H9 (cell line): ENCODE results near the gene LRP8. TPM values are rescaled to one million over a fixed set of nuclear protein-coding genes. Genes with fewer than 3 reads are reported as not detected.

Experiments used
- DNase-seq: peaks from one replicate; pipeline ENCODE4 v3.0.0-alpha.2; 2017
- H2AFZ ChIP-seq: one replicate; pipeline ENCODE4 v1.6.1; 2013; ENCODE audit warnings: mild to moderate bottlenecking, low read length, control low read depth, moderate library complexity
- H2AK5ac ChIP-seq: 2 replicates; pipeline ENCODE4 v1.6.1; 2013; ENCODE audit warnings: low read length, control low read depth, mixed read lengths; ENCODE audit not compliant: insufficient read length
- H2BK120ac ChIP-seq: one replicate; pipeline ENCODE4 v1.6.1; 2013; ENCODE audit warnings: low read depth, mild to moderate bottlenecking, low read length, control low read depth, inconsistent platforms; ENCODE audit not compliant: poor library complexity, severe bottlenecking
- H2BK12ac ChIP-seq: 2 replicates; pipeline ENCODE4 v1.6.1; 2013; ENCODE audit warnings: low read length, control low read depth, mixed read lengths, low read depth; ENCODE audit not compliant: insufficient read length
- H2BK15ac ChIP-seq: 2 replicates; pipeline ENCODE4 v1.6.1; 2013; ENCODE audit warnings: low read depth, low read length, control low read depth
- H2BK20ac ChIP-seq: one replicate; pipeline ENCODE4 v1.6.1; 2013; ENCODE audit warnings: low read depth, mild to moderate bottlenecking, low read length, control low read depth, inconsistent platforms; ENCODE audit not compliant: poor library complexity, severe bottlenecking
- H2BK5ac ChIP-seq: 2 replicates; pipeline ENCODE4 v1.6.1; 2013; ENCODE audit warnings: low read length, control low read depth, mixed read lengths; ENCODE audit not compliant: insufficient read length
- H3K14ac ChIP-seq: 2 replicates; pipeline ENCODE4 v1.6.1; 2013; ENCODE audit warnings: low read length, control low read depth; ENCODE audit not compliant: insufficient read depth
- H3K18ac ChIP-seq: 2 replicates; pipeline ENCODE4 v1.6.1; 2013; ENCODE audit warnings: low read depth, mild to moderate bottlenecking, mixed read lengths, low read length, control low read depth; ENCODE audit not compliant: insufficient read length
- H3K23ac ChIP-seq: 2 replicates; pipeline ENCODE4 v1.6.1; 2013; ENCODE audit warnings: low read length, control low read depth, mixed read lengths, low read depth; ENCODE audit not compliant: insufficient read length
- H3K23me2 ChIP-seq: 2 replicates; pipeline ENCODE4 v1.6.1; 2013; ENCODE audit warnings: low read depth, mild to moderate bottlenecking, mixed read lengths, low read length, control low read depth; ENCODE audit not compliant: insufficient read length, poor library complexity, severe bottlenecking
- H3K27ac ChIP-seq: 2 replicates; pipeline ENCODE4 v1.5.1; 2013; ENCODE audit warnings: low read length, control low read depth, mixed read lengths, low read depth; ENCODE audit not compliant: insufficient read length
- H3K27me3 ChIP-seq: 2 replicates; pipeline ENCODE4 v1.6.1; 2013; ENCODE audit warnings: low read length, control low read depth, inconsistent platforms; ENCODE audit not compliant: insufficient read depth
- H3K4ac ChIP-seq: 2 replicates; pipeline ENCODE4 v1.6.1; 2013; ENCODE audit warnings: low read depth, mild to moderate bottlenecking, control low read depth, inconsistent platforms, low read length, moderate library complexity
- H3K4me1 ChIP-seq: 2 replicates; pipeline ENCODE4 v1.6.1; 2013; ENCODE audit warnings: low read length, control low read depth, inconsistent platforms; ENCODE audit not compliant: insufficient read depth
- H3K4me2 ChIP-seq: 2 replicates; pipeline ENCODE4 v1.6.1; 2013; ENCODE audit warnings: low read length, control low read depth, mixed read lengths; ENCODE audit not compliant: insufficient read length, insufficient read depth
- H3K56ac ChIP-seq: 2 replicates; pipeline ENCODE4 v1.6.1; 2013; ENCODE audit warnings: low read depth, mild to moderate bottlenecking, mixed read lengths, low read length, control low read depth; ENCODE audit not compliant: insufficient read length
- H3K79me1 ChIP-seq: 2 replicates; pipeline ENCODE4 v1.6.1; 2013; ENCODE audit warnings: low read depth, mild to moderate bottlenecking, moderate library complexity, low read length, control low read depth, inconsistent platforms; ENCODE audit not compliant: insufficient read depth, poor library complexity, severe bottlenecking
- H3K79me2 ChIP-seq: 2 replicates; pipeline ENCODE4 v1.6.1; 2013; ENCODE audit warnings: low read length, control low read depth, inconsistent platforms; ENCODE audit not compliant: insufficient read depth
- H3K9ac ChIP-seq: 2 replicates; pipeline ENCODE4 v1.6.1; 2013; ENCODE audit warnings: low read length, control low read depth, mixed read lengths; ENCODE audit not compliant: insufficient read length; ENCODE audit errors: extremely low read depth
- H3K9me3 ChIP-seq: one replicate; pipeline ENCODE4 v1.6.1; 2013; ENCODE audit warnings: low read depth, low read length, inconsistent platforms; ENCODE audit not compliant: control insufficient read depth
- H3T11ph ChIP-seq: one replicate; pipeline ENCODE4 v1.6.1; 2013; ENCODE audit warnings: mild to moderate bottlenecking, low read length, control low read depth, inconsistent platforms
- H4K20me1 ChIP-seq: one replicate; pipeline ENCODE4 v1.6.1; 2013; ENCODE audit not compliant: control insufficient read depth, insufficient read length, insufficient read depth
- H4K5ac ChIP-seq: 2 replicates; pipeline ENCODE4 v1.6.1; 2013; ENCODE audit warnings: low read depth, mild to moderate bottlenecking, mixed read lengths, low read length, control low read depth; ENCODE audit not compliant: insufficient read length
- H4K8ac ChIP-seq: replicated peaks from 2 replicates; pipeline ENCODE4 v1.6.1; 2013; ENCODE audit warnings: low read length, control low read depth, mixed read lengths, low read depth; ENCODE audit not compliant: insufficient read length
- H4K91ac ChIP-seq: 2 replicates; pipeline ENCODE4 v1.6.1; 2013; ENCODE audit warnings: low read depth, mild to moderate bottlenecking, moderate library complexity, mixed read lengths, low read length, control low read depth; ENCODE audit not compliant: insufficient read length
- H3K27ac Mint-ChIP-seq, 3 experiments: 2 replicates in 2 of 3; 3 replicates in 1 of 3; pipeline ENCODE4 v1.8.0; 2020 to 2021; ENCODE audit warnings: mixed read lengths in 3 of 3, mild to moderate bottlenecking in 1 of 3, moderate library complexity in 1 of 3
- H3K27me3 Mint-ChIP-seq: 2 replicates; pipeline ENCODE4 v1.8.0; 2021; ENCODE audit warnings: low read depth, mild to moderate bottlenecking, moderate library complexity, mixed read lengths
- H3K36me3 Mint-ChIP-seq, 3 experiments: 2 replicates in 2 of 3; 3 replicates in 1 of 3; pipeline ENCODE4 v1.8.0; 2020 to 2021; ENCODE audit warnings: low read depth in 3 of 3, mixed read lengths in 3 of 3; ENCODE audit not compliant: insufficient read depth in 1 of 3
- H3K4me1 Mint-ChIP-seq, 2 experiments: 2 replicates each; pipeline ENCODE4 v1.8.0; 2020; ENCODE audit warnings: mixed read lengths in 2 of 2
- H3K4me3 Mint-ChIP-seq, 2 experiments: 2 replicates in 1 of 2; 3 replicates in 1 of 2; pipeline ENCODE4 v1.8.0; 2020 to 2021; ENCODE audit warnings: mild to moderate bottlenecking in 2 of 2, mixed read lengths in 2 of 2, moderate library complexity in 1 of 2
- H3K9me3 Mint-ChIP-seq, 2 experiments: 2 replicates in 1 of 2; 3 replicates in 1 of 2; pipeline ENCODE4 v1.8.0; 2020; ENCODE audit warnings: mild to moderate bottlenecking in 2 of 2, mixed read lengths in 2 of 2, moderate library complexity in 1 of 2
- WGBS: extraction: QIAGEN DNeasy Blood & Tissue Kit; methylation state at CpG from one replicate; pipeline ENCODE4 v1.1.7; 2013; ENCODE audit warnings: missing lambda C conversion rate, low lambda C conversion rate, mixed read lengths; ENCODE audit not compliant: insufficient read length; ENCODE audit errors: extremely low coverage; 5-methylcytosine and 5-hydroxymethylcytosine counted together
- total RNA-seq: library from RNA; stranded (reverse); gene quantifications from 2 replicates; pipeline ENCODE4 v1.2.1, GENCODE V29; 2021
- TF ChIP-seq, protein P1 (sequence below): fragments of 200-600 bp; sonication (generic); conservative IDR thresholded peaks from 3 replicates; pipeline ENCODE4 v1.8.0; 2021; ENCODE audit warnings: antibody characterized with exemption, mild to moderate bottlenecking

Gene LRP8
- total RNA-seq, 1 experiment from 2014 or later = 78.6 TPM

DNA sequence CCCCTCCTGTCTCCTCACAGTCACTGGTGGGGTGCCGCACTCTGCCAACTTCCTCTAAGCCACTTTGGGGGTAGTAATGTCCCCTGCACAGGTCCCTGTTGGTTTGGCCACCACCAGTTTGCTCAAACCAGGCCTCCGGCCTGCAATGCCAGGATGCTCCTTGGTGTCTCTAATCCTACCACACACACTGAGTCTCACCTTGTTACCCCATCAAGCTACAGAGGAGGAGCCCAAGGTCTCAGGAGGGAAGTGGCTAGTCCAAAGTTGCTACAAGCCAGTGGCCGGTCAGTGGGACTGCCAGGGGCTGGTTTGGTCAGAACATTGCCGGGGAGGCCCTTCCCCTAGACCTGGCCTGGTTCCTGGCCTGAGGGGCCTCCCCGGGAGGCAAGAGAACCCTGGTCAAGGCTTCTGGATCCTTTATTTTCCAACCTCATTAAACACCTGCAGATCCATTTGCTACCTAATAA lies 21.5 kb upstream of the LRP8 start:
- H4K8ac ChIP-seq = no peak overlapping the region
- no peak overlapping the region for H3T11ph ChIP-seq
- H3K23ac ChIP-seq = no peak overlapping the region
- H4K91ac ChIP-seq = no peak overlapping the region
- Mint-ChIP-seq H3K36me3 (no peaks in the 10 kb centered on the region), H3K4me3 (no peak overlapping the region), H3K27me3 (peaks cover 16% of the 10 kb centered on the region), H3K9me3 (no peaks in the 10 kb centered on the region), H3K27ac (no peak overlapping the region), H3K4me1 (peaks cover 21 to 23% of the 10 kb centered on the region in 2 experiments)
- no peak overlapping the region for H2AK5ac ChIP-seq
- no peaks in the 10 kb centered on the region for H3K27me3 ChIP-seq
- H2BK15ac ChIP-seq = no peak overlapping the region
- TF ChIP-seq, protein P1, sequence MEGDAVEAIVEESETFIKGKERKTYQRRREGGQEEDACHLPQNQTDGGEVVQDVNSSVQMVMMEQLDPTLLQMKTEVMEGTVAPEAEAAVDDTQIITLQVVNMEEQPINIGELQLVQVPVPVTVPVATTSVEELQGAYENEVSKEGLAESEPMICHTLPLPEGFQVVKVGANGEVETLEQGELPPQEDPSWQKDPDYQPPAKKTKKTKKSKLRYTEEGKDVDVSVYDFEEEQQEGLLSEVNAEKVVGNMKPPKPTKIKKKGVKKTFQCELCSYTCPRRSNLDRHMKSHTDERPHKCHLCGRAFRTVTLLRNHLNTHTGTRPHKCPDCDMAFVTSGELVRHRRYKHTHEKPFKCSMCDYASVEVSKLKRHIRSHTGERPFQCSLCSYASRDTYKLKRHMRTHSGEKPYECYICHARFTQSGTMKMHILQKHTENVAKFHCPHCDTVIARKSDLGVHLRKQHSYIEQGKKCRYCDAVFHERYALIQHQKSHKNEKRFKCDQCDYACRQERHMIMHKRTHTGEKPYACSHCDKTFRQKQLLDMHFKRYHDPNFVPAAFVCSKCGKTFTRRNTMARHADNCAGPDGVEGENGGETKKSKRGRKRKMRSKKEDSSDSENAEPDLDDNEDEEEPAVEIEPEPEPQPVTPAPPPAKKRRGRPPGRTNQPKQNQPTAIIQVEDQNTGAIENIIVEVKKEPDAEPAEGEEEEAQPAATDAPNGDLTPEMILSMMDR = no peak
- no peak overlapping the region for H3K27ac ChIP-seq
- no peaks in the 10 kb centered on the region for H3K4me1 ChIP-seq
- peak; percentile 23 for DNase-seq
- H3K79me2 ChIP-seq = no peaks in the 10 kb centered on the region
- no peak overlapping the region for H3K4me2 ChIP-seq
- no peak overlapping the region for H3K56ac ChIP-seq
- H3K23me2 ChIP-seq = no peaks in the 10 kb centered on the region
- no peak overlapping the region for H3K9ac ChIP-seq
- no peak overlapping the region for H2BK120ac ChIP-seq
- H3K14ac ChIP-seq = no peak overlapping the region
- H2BK12ac ChIP-seq = no peak overlapping the region
- no peak overlapping the region for H4K5ac ChIP-seq
- WGBS = no CpG with 5 or more reads among the region's 5 CpGs
- H3K79me1 ChIP-seq = no peaks in the 10 kb centered on the region
- H2BK20ac ChIP-seq = no peak overlapping the region
- no peak overlapping the region for H3K18ac ChIP-seq
- H2BK5ac ChIP-seq = no peak overlapping the region
- H2AFZ ChIP-seq = no peak overlapping the region
- H4K20me1 ChIP-seq = no peaks in the 10 kb centered on the region
- H3K4ac ChIP-seq = no peak overlapping the region
- H3K9me3 ChIP-seq = no peaks in the 10 kb centered on the region
